Cardiac muscle cell (in vitro differentiated cells and primary cell): ENCODE data around the gene USP19. TPM values are rescaled to one million over a fixed set of nuclear protein-coding genes. Genes with fewer than 3 reads are reported as not detected.

ENCODE experiments used
- DNase-seq, 2 donors: peaks; one replicate each; pipeline versions ENCODE4 v3.0.0 to v3.0.0-alpha.2; 2010 to 2017; ENCODE audit warnings: low read depth in 1 of 2, low spot score in 1 of 2
- H3K27ac ChIP-seq: fragments of 200-600 bp; sonication (generic); 2 replicates; pipeline ENCODE4 v1.5.1; 2016
- H3K27me3 ChIP-seq: fragments of 200-600 bp; sonication (generic); 2 replicates; pipeline ENCODE4 v1.6.0; 2016; ENCODE audit warnings: control low read depth
- H3K36me3 ChIP-seq: fragments of 200-600 bp; sonication (generic); 2 replicates; pipeline ENCODE4 v1.5.1; 2016; ENCODE audit warnings: control low read depth
- H3K4me1 ChIP-seq: fragments of 200-600 bp; sonication (generic); 2 replicates; pipeline ENCODE4 v1.8.1; 2017; ENCODE audit warnings: low read depth, mild to moderate bottlenecking, mixed run types
- H3K4me3 ChIP-seq: fragments of 200-600 bp; sonication (generic); 2 replicates; pipeline ENCODE4 v1.5.1; 2016; ENCODE audit warnings: mild to moderate bottlenecking
- H3K9me3 ChIP-seq: fragments of 200-600 bp; sonication (generic); 2 replicates; pipeline ENCODE4 v1.5.1; 2017; ENCODE audit warnings: low read depth, mild to moderate bottlenecking, control low read depth
- CTCF ChIP-seq: IDR thresholded peaks from 2 replicates; pipeline ENCODE4 v1.5.1; 2012; ENCODE audit warnings: low read depth, mild to moderate bottlenecking, low read length
- polyA plus RNA-seq: library from polyadenylated mRNA; unstranded; fragments of >200 nt; fragmentation: Nextera tagmentation; extraction: Ambion mirVana; gene quantifications from 2 replicates; pipeline ENCODE4 v1.2.1, GENCODE V29; 2016
- total RNA-seq: library from RNA; depleted of rRNA; stranded (reverse); fragments of >200 nt; gene quantifications from 2 replicates; pipeline ENCODE4 v1.2.3, GENCODE V29; 2016

Gene USP19
- total and polyA plus RNA-seq, 2 experiments from 2014 or later: 50.5 to 122 TPM

- Histone ChIP-seq H3K4me1 (peaks cover 4% of the 10 kb centered on the region), H3K27me3 (no peaks in the 10 kb centered on the region), H3K36me3 (peaks cover 54% of the 10 kb centered on the region), H3K4me3 (no peak overlapping the region), H3K9me3 (no peaks in the 10 kb centered on the region), H3K27ac (no peak overlapping the region)
- TF ChIP-seq CTCF: no peak
- no peak for DNase-seq
These were observed 20.5 kb downstream of the USP19 start for GRCh38 chr3:49100046-49100615.

GRCh38 chr3:49098910-49099630, 21.6 kb downstream of the USP19 start:
- no peaks in the 10 kb centered on the region for H3K27me3 ChIP-seq
- H3K9me3 ChIP-seq: no peaks in the 10 kb centered on the region
- peaks cover 4% of the 10 kb centered on the region for H3K4me1 ChIP-seq
- H3K27ac ChIP-seq: no peak overlapping the region
- no peak overlapping the region for H3K4me3 ChIP-seq
- H3K36me3 ChIP-seq: peaks cover 54% of the 10 kb centered on the region
- no peak for TF ChIP-seq CTCF
- no peak for DNase-seq

- Histone ChIP-seq H3K36me3 (peaks cover 54% of the 10 kb centered on the region), H3K9me3 (no peaks in the 10 kb centered on the region), H3K27me3 (no peaks in the 10 kb centered on the region), H3K27ac (no peak overlapping the region), H3K4me3 (no peak overlapping the region), H3K4me1 (no peaks in the 10 kb centered on the region)
- DNase-seq: peak in 1 of 2 donors; percentile 17
- no peak for TF ChIP-seq CTCF
These were observed 22.2 kb downstream of the USP19 start for GRCh38 chr3:49098429-49098828.

GRCh38 chr3:49093853-49094767, 26.5 kb downstream of the USP19 start, which contains the start of gene QRICH1:
Gene QRICH1 (minus strand): TSS chr3:49094071. CDS start chr3:49077017, 17,054 bp downstream.
- H3K4me3 ChIP-seq: peak within 1 kb of the TSS; percentile 86
- peaks cover 8% of the 10 kb centered on the region for H3K4me1 ChIP-seq
- peak; percentile 98 to 99 for DNase-seq
- H3K27ac ChIP-seq: peak within 1 kb of the TSS; percentile 99
- H3K27me3 ChIP-seq: no peaks in the 10 kb centered on the region
- TF ChIP-seq CTCF: peak; percentile 73
- no peaks in the 10 kb centered on the region for H3K9me3 ChIP-seq
- H3K36me3 ChIP-seq: peaks cover 21% of the 10 kb centered on the region
